Stimulated activated CD8-positive, alpha-beta memory T cell treated with anti-CD3 and anti-CD28 coated beads, Interleukin-15, amount 100 ng/mL, for 1 hour (primary cell): Measurements from ENCODE around the gene FAM76A.
"Not testable (repeated sequence)": the region's sequence is repeated elsewhere in the genome, so short reads cannot be mapped to it uniquely, and the experiment has no call there.

ENCODE experiments used
- DNase-seq: peaks from one replicate; pipeline ENCODE4 v3.0.0-alpha.2; 2020; ENCODE audit warnings: low read depth

Gene FAM76A

GRCh38 chr1:27778056-27778455 lies 52.3 kb downstream of the FAM76A start:
- no peak for DNase-seq

GRCh38 chr1:27779122-27779521 lies 53.4 kb downstream of the FAM76A start:
- DNase-seq: no peak

- no peak for DNase-seq
These were observed 57.2 kb downstream of the FAM76A start for GRCh38 chr1:27782950-27783349.

GRCh38 chr1:27784700-27785099 lies 58.9 kb downstream of the FAM76A start:
- DNase-seq: no peak

GRCh38 chr1:27785781-27786455 lies 60.2 kb downstream of the FAM76A start:
- DNase-seq: no peak

GRCh38 chr1:27787895-27788294 lies 62.1 kb downstream of the FAM76A start:
- DNase-seq: no peak

GRCh38 chr1:27789540-27790041 lies 63.8 kb downstream of the FAM76A start:
- DNase-seq: no peak

- not testable (repeated sequence) for DNase-seq
These were observed 64.5 kb downstream of the FAM76A start for GRCh38 chr1:27790270-27790669.

GRCh38 chr1:27795601-27796000 lies 69.8 kb downstream of the FAM76A start:
- no peak for DNase-seq

GRCh38 chr1:27804791-27805190 lies 79.0 kb downstream of the FAM76A start:
- no peak for DNase-seq

- no peak for DNase-seq
These were observed 81.0 kb downstream of the FAM76A start for GRCh38 chr1:27806758-27807157.

- DNase-seq: no peak
These were observed 81.6 kb downstream of the FAM76A start for GRCh38 chr1:27807385-27807784.

- not testable (repeated sequence) for DNase-seq
These were observed 82.4 kb downstream of the FAM76A start for GRCh38 chr1:27808131-27808530.

GRCh38 chr1:27809883-27810282 lies 84.1 kb downstream of the FAM76A start:
- DNase-seq: no peak

- no peak for DNase-seq
These were observed 86.2 kb downstream of the FAM76A start for GRCh38 chr1:27811741-27812500.
